ENCODE measurements around the gene TOMM70. TPM values are rescaled to one million over a fixed set of nuclear protein-coding genes. Genes with fewer than 3 reads are reported as not detected.

TOMM70 gene
- total and polyA plus RNA-seq, 10 of the 15 experiments (the other 5 are each of a cell fraction or from before 2014, with no cell fraction given): 12.7 to 64.1 (median 41.3) TPM

- TF ChIP-seq POU2F2 (IDR thresholded peaks at IDR 0.05; ENCODE audit: borderline replicate concordance, low read depth, low read length) (peak; percentile 51; the same call in 2 of the 3 replicates), HDGF (IDR thresholded peaks at IDR 0.05) (no peak), ZNF592 (IDR thresholded peaks at IDR 0.05) (no peak), SIN3A (IDR thresholded peaks at IDR 0.05; ENCODE audit: low read depth, low read length) (peak; percentile 32; the same call in 1 of the 2 replicates), E2F4 (IDR thresholded peaks at IDR 0.05; ENCODE audit: low read depth, low read length) (no peak), SMAD1 (IDR thresholded peaks at IDR 0.05; ENCODE audit: low read depth, partially characterized antibody) (peak; percentile 43), PRDM15 (CRISPR knock-in tag; IDR thresholded peaks at IDR 0.05) (no peak), BACH1 (IDR thresholded peaks at IDR 0.05; ENCODE audit: borderline replicate concordance) (0 out of 2 replicates have a peak, but pooled peaks have one; percentile 22), EP300 (IDR thresholded peaks at IDR 0.05; ENCODE audit: borderline replicate concordance in 1 of 2, control insufficient read depth in 1 of 2, low read depth in 2 of 2, low read length in 2 of 2) (no peak), ZNF622 (IDR thresholded peaks at IDR 0.05) (no peak), KDM1A (IDR thresholded peaks at IDR 0.05; ENCODE audit: borderline replicate concordance) (no peak), TCF3 (IDR thresholded peaks at IDR 0.05; ENCODE audit: borderline replicate concordance, insufficient read depth, low read depth, low read length) (no peak), CREM (IDR thresholded peaks at IDR 0.05; ENCODE audit: low read depth) (peak; percentile 52; the same call in 1 of the 2 replicates), SRF (IDR thresholded peaks at IDR 0.05; ENCODE audit: low read depth in 2 of 2, low read length in 2 of 2) (peak; percentile 32 to 38; a peak in 1 of 4 replicates), NFIC (IDR thresholded peaks at IDR 0.05; ENCODE audit: low read depth, low read length) (peak; percentile 69; the same call in 1 of the 2 replicates)
Observed at GRCh38 chr3:100400780-100401673, at the start of gene TOMM70, which contains the start of gene LNP1 (continued).
